Measurements from ENCODE around the gene ST3GAL3. TPM values are rescaled to one million over a fixed set of nuclear protein-coding genes. Genes with fewer than 3 reads are reported as not detected.

The ST3GAL3 gene
- total RNA-seq, 1 donor from 2014 or later = 5.5 TPM

- peak; percentile 22 for ATAC-seq
Measured at GRCh38 chr1:43851561-43852338, 144.4 kb downstream of the ST3GAL3 start.

DNA sequence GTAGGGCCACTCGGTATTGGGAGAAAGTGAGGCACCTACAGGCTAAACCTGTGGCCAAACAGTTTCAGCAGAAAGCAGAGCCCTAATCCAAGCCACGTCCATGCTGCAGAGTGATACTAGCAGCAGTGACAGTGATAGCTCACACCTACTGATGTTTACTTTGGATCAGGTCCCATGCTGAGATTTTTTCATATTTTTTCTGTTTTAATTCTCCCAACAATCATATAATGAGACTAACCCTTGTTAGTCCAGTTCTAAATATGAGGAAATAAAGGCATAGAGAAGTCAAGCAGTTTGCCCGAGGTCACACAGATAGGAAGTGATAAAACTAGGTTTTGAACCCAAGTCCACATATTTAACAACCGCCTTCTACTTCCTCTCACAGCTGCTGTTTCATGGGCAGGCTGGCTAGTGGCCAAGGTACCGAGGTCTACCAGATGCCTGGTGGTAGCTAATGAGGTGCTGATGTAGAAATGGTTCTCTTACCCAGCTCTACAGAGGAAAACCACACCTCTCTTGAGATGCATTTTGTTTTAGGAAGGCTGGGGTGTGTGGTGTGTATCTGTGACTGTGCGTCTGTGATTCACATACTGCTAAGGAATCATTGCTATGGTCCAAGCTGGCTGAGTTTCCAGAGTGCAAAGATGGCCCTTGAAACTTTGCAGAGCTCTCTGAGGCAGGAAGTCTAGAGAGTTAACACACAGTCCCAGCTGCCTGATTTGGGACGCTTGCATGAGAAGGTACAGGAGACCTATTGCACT is 146.0 kb downstream of the ST3GAL3 start:
- ATAC-seq = peak; percentile 75

DNA sequence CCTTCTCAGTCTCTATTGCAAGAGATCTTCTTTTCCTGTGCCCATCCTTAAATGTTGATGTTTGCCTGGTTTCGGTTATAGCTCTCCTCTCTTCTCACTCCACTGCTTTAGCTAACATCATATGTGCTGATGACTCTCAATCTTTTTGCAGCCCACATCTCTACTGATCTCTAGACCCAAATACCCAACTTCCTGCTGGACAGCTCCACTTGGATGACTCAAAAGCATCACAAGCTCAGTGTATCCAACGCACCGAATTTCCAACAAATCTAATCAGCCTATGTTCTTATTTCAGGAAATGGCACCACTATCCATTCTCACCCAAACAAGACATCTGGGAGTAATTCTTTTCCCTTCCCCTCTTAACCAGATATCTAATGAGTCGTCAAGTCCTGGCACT is 147.1 kb downstream of the ST3GAL3 start:
- no peak for ATAC-seq

DNA sequence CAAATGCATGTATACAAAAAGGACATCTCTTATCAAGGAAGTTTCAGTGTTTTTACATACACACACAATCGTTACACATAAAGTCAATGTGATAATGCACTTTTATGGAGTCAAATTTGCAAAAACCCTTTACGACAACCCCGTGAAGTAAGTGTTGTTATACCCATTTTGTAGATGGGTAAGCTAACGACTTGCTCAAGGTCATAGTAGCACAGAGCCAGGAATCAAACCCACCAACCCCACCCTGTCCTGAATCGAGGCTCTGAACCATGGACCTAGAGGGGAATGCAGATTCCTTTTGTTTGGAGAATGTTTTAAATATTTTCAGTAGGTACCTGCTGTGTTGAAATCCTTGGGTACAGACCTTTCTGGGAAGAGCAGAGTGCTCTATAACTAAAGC is 148.9 kb downstream of the ST3GAL3 start:
- ATAC-seq = no peak

- ATAC-seq = no peak
Measured at GRCh38 chr1:43857163-43857562, 149.8 kb downstream of the ST3GAL3 start.

GRCh38 chr1:43858324-43858723 is 151.0 kb downstream of the ST3GAL3 start:
- peak; percentile 85 for ATAC-seq

DNA sequence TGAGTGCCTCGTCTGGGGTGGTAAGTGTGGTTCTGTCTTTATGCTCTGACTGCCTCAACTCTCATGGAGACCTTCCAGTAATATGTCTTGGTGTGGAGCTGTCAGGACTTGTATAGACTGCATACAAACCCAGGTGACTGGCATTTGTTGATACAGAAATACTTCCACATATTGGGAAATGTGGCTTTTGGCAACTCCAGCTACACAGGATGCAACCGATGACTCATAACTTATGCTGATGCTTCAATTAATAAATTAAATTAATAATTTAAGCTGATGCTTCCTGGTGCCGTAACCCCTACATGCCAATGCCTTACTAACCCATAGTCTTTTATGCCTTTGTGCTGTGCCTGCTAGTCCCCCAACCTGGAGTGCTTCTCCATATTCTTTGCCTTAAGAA is 154.0 kb downstream of the ST3GAL3 start:
- ATAC-seq = peak; percentile 48

GRCh38 chr1:43861988-43862735 is 154.8 kb downstream of the ST3GAL3 start:
- no peak for ATAC-seq

GRCh38 chr1:43864111-43865045 is 157.0 kb downstream of the ST3GAL3 start:
- no peak for ATAC-seq

DNA sequence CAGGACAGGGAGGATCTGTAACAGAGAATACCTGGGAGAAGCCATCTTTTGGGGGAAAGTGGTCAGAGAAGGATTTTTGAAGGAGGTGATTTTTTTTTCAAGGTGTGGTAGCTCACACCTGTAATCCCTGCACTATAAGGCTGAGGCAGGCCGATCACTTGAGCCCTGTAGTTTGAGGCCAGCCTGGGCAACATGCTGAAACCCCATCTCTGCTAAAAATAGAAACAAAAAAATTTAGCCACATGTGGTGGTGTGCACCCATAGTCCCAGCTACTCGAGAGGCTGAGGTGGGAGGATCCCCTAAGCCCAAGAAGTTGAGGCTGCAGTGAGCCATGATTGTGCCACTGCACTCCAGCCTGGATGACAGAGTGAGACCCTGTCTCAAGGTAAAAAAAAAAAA is 158.9 kb downstream of the ST3GAL3 start:
- ATAC-seq = no peak

DNA sequence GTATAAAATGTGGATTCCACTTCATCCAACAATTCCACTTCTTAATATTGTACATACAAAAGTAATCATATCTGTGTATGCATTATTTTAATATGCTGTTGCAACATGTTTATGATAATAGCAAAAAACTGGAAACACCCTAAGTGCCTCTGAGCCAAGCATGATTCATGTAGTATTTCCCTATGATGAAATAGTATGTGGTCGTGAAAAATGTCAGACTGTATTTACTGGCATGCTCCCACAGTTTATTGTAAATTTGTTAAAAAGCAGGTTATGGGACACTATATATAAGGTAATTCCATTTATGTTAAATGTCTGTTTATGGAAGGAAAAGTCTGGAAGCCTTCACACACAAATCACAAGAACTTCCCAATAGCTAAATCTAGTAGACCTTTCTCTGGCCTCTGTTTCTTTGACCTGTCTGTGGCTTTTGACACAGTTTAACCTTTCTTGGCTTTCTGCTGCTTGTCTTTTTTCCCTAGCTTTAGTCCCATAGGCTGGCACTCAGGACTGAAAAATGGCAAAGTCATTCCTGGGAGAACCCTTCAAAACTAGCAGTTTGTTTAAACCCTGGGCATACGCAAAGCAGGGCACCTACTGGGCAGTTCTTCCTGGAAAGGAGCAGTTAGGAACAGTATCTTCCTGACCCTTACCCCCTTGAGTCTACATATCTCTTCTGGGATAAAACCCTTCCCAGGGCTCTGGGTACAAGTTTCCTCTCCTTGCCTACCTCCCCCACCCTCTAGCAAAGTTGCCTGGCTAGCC is 160.8 kb downstream of the ST3GAL3 start:
- peak; percentile 74 for ATAC-seq

- no peak for ATAC-seq
Measured at GRCh38 chr1:43868741-43869067, 161.4 kb downstream of the ST3GAL3 start.

DNA sequence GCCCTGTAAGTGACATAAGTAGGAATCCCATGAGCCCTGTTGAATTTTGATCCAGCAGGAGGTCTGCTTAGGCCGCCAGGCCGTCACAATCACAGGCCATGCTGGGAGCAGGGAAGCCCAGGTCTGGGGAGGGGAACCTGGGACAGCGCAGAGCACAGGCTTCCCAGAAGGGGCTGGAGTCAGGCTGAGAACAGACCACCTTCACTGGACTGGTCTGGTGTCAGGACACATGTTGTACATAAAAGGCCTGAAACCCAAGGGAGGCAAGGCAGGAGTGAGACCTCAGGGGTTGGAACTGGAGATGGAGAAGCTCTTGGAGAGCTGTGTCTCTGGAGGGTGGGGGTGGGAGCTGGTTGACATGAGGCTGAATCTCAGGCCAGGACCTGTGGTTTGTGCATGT is 163.0 kb downstream of the ST3GAL3 start:
- no peak for ATAC-seq

DNA sequence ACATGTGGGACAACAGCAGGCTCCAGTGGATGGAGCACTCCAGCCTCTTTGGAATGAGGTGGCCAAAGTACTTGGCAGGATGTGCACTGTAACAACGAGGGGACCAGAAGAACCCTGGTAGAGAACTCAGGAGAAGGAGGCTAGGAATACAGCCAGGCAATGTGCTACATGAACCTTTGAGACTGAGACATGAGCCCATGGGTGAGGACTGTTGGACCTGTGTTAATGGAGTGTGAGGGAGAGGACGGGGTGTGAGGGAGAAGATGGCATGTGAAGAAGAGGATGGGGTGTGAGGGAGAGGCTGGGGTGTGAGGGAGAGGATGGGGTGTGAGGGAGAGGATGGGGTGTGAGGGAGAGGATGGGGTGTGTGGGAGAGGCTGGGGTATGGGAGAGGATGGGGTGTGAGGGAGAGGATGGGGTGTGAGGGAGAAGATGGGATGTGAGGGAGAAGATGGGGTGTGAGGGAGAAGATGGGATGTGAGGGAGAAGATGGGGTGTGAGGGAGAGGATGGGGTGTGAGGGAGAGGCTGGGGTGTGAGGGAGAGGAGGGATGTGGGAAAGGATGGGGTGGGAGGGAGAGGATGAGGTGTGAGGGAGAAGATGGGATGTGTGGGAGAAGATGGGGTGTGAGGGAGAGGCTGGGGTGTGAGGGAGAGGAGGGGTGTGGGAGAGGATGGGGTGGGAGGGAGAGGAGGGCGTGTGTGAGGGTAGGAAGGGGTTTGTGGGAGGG is 164.0 kb downstream of the ST3GAL3 start:
- ATAC-seq = no peak

- ATAC-seq = peak; percentile 88
Measured at GRCh38 chr1:43872280-43872679, 164.9 kb downstream of the ST3GAL3 start.

GRCh38 chr1:43873851-43874250 is 166.5 kb downstream of the ST3GAL3 start:
- no peak for ATAC-seq

DNA sequence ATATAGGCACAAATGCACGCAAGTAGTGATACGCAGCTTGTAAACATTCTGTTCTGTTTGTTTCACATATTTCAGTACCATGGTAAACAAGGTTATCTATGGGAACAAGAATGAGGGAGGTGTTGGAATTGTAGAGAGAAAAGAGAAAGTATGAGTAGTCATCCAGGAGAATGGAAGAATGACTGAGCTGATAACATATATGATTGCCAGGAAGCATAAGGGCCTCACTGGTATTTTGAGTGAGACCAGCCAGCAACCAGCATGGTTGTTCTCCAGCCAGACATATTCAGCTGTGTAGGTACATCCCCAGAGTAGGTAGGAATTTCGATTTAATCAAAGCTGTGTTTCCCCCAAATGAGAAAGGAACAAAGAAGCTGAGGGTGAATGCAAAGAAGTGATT is 167.4 kb downstream of the ST3GAL3 start:
- no peak for ATAC-seq

DNA sequence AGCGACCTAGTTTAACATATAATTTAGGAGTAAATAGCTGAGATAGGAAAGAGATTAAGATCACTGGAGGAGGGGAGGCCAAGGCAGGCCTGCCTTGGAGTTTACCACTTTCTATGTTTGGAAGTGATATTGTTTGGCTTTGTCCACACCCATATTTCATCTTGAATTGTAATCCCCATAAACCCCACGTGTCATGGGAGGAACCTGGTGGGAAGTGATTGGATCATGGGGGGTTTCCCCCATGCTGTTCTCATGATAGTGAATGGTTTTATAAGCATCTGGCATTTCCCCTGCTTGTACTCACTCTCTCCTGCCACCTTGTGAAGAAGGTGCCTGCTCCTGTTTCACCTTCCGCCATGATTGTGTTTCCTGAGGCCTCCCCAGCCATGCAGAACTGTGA is 168.0 kb downstream of the ST3GAL3 start:
- no peak for ATAC-seq

GRCh38 chr1:43877101-43877500 is 169.8 kb downstream of the ST3GAL3 start:
- ATAC-seq = no peak

DNA sequence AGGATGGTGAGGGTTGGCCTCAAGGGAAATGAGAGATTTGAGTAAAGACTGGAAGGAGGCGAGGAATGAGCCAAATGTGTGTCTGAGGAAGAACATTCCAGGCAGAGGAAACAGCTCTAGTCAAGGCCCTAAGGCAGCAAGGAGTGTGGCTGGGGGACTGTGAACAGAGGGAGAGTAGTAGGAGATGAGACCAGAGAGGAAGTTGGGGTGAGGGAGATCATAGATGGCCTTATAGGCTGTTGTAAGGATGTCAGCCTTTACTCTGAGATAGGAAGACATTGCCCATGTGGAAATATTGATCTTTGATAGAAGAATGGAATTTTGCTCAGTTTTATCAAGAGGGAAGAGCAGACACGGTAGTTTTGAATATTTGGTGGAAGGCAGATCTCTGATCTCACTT is 171.1 kb downstream of the ST3GAL3 start:
- no peak for ATAC-seq

- ATAC-seq = no peak
Measured at GRCh38 chr1:43878854-43879253, 171.5 kb downstream of the ST3GAL3 start.
